GM18867 (cell line): Measurements from ENCODE around the gene SPPL2B.
A peak's percentile ranks its signal among the peaks of the same experiment; 100 is the strongest.
"Not testable (repeated sequence)": the region's sequence is repeated elsewhere in the genome, so short reads cannot be mapped to it uniquely, and the experiment has no call there.

Experiments used
- ATAC-seq: cut with Tn5 transposase; IDR thresholded peaks from one replicate; pipeline ENCODE4 v1.9.1; 2021; ENCODE audit warnings: mild to moderate bottlenecking, moderate library complexity; ENCODE audit not compliant: unreplicated experiment

The SPPL2B gene

GRCh38 chr19:2374808-2375207, 46.3 kb downstream of the SPPL2B start:
- no peak for ATAC-seq

DNA sequence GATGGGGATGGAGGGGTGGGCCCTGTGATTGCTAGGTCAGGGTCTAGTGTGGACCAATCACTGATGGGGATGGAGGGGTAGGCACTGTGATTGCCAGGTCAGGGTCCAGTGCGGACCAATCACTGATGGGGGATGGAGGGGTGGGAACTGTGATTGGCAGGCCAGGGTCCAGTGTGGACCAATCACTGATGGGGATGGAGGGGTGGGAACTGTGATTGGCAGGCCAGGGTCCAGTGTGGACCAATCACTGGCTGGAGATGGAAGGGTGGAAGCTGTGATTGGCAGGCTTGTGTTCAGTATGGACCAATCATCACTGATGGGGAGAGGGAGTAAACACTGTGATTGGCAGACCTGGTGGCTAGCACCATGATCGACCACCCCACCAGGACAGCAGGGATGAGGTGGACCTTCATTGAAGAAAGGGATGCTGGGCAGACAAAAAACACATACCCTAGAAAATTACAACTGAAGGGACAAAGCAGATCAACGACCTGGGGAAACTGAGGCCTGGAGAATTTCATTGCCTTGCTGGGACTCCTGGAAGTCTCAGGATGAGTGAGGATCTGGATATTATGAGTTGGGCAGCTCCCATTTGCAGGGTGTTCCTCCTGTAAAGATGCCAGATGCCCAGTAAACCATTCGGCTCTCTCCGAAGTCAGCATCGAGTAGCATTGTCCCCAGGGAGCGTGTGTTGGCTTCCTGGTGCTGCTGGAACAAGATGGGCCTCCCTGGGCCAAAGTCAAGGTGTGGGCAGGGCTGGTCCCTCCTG, 47.1 kb downstream of the SPPL2B start:
- no peak for ATAC-seq

- ATAC-seq, result no peak
These were observed 48.5 kb downstream of the SPPL2B start for GRCh38 chr19:2376784-2377519.

DNA sequence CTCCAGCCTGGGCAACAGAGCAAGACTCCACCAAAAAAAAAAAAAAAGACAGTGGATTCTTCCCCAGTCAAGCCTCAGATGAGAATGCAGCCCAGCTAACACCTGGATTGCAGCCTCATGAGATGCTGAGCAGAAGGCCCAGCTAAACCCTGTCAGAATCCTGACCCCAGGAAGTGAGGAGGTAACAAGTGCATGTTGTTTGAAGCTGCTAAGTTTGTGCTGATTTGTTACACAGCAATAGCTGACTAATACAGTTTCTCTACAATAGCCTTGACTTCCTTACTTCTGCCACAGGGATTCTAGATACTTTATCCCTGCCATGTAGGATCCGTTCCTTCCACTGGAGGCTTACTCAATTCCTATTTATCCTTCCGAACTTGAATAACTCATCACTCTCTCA, 52.1 kb downstream of the SPPL2B start:
- ATAC-seq, result no peak

GRCh38 chr19:2381148-2381820, 52.8 kb downstream of the SPPL2B start:
- ATAC-seq, result no peak

DNA sequence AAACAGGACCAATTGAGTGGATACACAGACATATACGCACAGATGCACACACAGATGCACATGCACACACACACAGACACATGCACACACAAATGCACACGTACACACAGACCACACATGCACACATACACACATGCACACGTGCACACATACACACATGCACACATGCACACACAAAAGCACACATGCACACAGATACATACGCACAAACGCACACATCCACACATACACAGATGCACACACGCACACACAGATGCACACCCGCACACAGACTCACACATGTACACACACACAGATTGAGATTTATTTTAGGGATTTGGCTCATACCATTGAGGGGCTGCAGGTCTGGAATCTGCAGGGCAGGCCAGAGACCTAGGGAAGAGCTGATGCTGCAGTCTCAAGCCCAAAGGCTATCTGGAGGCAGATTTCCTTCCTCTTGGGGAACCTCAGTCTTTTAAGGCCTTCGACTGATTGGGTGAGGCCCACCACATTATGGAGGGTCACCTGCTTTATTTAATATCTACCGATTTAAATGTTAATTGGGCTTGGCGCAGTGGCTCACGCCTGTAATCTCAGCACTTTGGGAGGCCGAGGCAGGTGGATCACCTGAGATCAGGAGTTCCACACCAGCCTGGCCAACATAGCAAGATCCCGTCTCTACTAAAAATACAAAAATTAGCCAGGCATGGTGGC, 54.2 kb downstream of the SPPL2B start:
- no peak for ATAC-seq

GRCh38 chr19:2385053-2385721, 56.7 kb downstream of the SPPL2B start:
- ATAC-seq, result no peak

DNA sequence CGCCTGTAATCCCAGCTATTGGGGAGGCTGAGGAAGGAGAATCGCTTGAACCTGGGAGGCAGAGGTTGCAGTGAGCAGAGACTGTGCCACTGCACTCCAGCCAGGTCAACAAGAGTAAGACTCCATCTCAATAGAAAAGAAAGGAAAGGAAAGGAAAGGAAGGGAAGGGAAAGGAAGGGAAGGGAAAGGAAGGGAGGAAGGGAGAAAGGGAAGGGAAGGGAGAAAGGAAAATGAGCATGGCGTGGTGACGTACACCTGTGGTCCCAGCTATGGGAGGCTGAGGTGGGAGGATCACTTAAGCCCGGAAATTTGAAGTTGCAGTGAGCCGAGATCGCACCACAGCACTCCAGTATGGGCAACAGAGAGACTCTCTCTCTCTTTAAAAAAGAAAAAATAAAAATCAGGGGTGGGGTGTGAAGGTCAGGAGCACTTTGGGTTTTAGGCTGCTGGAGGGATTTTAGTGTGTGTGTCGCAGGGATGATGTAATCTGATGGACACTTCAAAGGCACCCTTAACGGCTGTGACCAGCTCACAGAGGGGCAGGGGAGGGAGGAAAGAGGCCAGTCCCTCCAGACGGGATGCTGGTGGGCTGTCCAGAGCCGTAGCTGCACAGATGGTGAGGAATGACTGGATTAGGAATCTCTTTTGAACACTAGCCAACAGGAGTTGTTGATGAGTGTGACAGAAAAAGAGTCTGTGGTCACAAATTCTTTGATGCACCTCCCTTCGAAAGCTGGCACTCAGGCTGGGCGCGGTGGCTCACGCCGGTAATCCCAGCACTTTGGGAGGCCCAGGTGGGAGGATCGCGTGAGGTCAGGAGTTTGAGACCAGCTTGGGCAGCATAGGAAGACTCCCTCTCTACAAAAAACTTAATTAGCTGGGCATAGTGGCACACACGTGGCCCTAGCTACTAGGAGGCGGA, 59.1 kb downstream of the SPPL2B start:
- ATAC-seq, result no peak

DNA sequence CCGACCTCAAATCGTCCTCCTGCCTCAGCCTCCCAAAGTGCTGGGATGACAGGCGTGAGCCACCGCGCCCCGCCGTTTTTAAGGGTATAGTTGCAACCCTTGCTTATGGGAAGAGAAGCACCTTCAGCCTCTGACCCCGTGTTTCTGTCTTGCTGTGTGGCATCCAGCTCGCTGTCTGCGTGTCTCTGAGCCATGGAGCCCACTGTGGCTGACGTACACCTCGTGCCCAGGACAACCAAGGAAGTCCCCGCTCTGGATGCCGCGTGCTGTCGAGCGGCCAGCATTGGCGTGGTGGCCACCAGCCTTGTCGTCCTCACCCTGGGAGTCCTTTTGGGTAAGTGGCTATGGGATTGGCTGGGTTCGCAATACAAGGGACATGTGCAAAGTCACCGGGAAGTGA, 61.1 kb downstream of the SPPL2B start:
- no peak for ATAC-seq

DNA sequence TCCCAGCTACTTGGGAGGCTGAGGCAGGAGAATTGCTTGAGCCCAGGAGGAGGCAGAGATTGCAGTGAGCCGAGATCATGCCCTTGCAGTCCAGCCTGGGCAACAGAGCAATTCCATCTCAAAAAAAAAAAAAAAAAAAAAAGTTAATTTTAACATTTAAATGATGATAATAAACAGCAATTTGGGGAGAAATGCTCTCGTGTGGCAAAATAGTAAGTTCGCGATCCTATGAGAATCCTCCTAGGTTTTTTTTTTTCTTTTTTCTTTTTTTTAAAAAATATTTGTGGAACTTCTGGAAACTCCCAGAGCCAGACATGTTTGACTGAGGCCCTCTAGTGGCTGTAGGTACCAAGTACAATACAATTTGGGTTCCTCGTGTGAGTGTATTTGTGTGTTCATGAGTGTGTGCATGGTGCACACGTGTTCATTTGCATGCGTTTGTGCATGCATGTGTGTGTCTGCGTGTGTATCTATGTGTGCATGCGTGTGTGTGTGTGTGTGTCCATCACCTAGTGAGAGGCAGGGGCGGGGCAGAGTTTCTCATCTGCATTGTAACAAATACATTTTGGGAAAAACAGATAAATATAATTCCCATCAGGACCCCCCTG, 62.7 kb downstream of the SPPL2B start:
- ATAC-seq, result no peak

GRCh38 chr19:2392366-2392765, 63.9 kb downstream of the SPPL2B start:
- no peak for ATAC-seq

DNA sequence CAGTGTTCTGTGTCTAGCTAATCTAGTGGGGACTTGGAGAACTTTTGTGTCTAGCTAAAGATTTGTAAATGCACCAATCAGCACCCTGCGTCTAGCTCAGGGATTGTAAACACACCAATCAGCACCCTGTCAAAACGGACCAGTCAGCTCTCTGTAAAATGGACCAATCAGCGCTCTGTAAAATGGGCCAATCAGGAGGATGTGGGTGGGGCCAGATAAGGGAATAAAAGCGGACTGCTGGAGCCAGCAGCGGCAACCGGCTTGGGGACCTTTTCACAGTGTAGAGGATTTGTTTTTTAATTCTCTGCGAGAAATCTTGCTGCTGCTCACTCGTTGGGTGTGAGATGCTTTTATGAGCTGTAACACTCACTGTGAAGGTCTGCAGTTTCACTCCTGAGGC, 64.4 kb downstream of the SPPL2B start:
- ATAC-seq, result not testable (repeated sequence)

DNA sequence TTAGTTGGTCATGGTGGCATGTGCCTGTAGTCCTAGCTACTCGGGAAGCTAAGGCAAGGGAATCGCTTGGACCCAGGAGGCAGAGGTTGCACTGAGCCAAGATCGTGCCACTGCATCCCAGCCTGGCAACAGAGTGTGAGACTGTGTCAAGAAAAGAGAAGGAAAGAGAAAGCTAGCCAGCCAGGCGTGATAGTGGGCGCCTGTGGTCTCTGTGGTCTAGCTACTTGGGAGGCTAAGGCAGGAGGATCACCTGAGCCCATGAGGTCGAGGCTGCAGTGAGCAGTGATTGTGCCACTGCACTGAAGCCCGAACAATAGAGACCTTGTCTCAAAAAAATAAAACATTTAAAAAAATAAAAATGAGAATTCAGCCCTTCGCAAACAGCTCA, 65.6 kb downstream of the SPPL2B start:
- ATAC-seq, result peak; percentile 12

DNA sequence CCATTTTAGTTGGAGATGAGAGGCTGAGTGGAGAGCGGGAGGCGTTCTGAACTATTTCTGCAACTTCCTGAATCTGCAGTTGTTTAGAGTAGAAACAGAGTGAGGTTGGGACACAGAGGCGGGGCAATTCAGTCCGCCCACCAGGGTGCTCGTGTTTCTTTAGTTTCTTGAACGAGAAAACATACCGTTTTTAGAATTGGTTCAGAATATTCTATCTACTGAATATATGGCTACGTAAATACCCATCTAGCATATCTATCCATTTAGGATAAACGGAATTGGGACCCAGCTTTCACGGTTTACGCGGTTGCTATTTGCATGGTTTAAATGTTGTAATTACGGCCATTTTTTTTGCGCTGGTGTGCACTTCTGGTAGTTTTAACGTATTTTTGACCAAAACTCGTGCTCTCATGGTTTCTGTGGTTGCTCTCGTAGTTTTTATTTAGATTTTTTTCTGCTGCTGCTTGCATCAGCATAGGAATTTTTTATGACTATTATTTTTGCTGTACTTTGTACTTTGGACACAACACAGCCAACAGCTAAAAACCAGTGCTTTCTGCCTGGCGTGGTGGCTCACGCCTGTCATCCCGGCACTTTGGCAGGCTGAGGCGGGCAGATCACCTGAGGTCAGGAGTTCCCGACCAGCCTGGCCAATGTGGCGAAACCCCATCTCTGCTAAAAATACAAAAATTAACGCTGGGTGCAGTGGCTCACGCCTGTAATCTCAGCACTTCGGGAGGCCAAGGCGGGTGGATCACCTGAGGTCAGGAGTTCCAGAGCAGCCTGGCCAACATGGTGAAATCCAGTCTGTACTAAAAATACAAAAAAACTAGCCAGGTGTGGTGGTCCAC, 66.2 kb downstream of the SPPL2B start:
- peak; percentile 46 for ATAC-seq

DNA sequence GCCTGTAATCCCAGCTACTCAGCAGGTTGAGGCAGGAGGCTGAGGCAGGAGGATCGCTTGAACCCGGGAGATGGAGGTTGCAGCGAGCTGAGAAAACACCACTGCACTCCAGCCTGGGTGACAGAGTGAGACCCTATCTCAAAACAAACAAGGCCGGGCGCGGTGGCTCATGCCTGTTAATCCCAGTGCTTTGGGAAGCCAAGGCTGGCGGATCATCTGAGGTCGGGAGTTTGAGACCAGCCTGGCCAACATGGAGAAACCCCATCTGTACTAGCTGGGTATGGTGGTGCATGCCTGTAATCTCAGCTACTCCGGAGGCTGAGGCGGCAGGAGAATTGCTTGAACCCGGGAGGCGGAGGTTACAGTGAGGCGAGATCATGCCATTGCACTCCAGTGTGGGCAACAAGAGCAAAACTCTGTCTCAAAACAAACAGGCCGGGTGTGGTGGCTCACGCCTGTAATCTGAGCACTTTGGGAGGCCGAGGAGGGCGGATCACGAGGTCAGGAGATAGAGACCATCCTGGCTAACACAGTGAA, 66.9 kb downstream of the SPPL2B start:
- ATAC-seq, result not testable (repeated sequence)

- not testable (repeated sequence) for ATAC-seq
These were observed 68.7 kb downstream of the SPPL2B start for GRCh38 chr19:2397173-2397572.

DNA sequence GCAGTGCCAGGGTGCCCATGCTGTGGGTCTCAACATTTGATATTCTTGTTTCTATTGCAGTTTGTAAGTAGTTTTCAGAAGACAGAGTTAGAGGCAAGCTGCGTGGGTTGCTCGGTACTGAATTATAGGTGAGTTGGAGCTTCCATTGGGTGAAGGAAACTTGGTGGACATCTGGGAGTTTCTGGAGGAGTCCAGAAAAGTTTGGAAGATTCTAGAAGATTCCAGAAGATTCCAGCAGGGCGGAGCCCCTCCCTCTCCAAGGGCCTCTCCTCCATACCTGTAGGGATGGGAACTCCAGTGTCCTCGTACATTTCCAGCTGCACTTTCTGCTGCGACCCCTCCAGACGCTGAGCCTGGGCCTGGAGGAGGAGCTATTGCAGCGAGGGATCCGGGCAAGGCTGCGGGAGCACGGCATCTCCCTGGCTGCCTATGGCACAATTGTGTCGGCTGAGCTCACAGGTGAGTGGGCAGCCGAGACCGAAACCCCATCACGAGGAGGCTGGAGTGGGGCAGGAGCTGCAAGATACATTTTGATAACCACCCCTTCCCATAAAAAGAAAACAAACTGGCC, 70.3 kb downstream of the SPPL2B start:
- no peak for ATAC-seq

- ATAC-seq, result no peak
These were observed 71.1 kb downstream of the SPPL2B start for GRCh38 chr19:2399582-2399981.
